Endothelial cell of hepatic sinusoid (primary cell): Measurements from ENCODE around the gene PKD2L2.
"Not testable (repeated sequence)": the region's sequence is repeated elsewhere in the genome, so short reads cannot be mapped to it uniquely, and the experiment has no call there.

Source experiments
- in situ Hi-C: cut with HindIII; loops from 2 replicates; pipeline ENCODE4 v1.10.0; 2017; ENCODE audit warnings: low sequenced_read_pairs

PKD2L2 gene

DNA sequence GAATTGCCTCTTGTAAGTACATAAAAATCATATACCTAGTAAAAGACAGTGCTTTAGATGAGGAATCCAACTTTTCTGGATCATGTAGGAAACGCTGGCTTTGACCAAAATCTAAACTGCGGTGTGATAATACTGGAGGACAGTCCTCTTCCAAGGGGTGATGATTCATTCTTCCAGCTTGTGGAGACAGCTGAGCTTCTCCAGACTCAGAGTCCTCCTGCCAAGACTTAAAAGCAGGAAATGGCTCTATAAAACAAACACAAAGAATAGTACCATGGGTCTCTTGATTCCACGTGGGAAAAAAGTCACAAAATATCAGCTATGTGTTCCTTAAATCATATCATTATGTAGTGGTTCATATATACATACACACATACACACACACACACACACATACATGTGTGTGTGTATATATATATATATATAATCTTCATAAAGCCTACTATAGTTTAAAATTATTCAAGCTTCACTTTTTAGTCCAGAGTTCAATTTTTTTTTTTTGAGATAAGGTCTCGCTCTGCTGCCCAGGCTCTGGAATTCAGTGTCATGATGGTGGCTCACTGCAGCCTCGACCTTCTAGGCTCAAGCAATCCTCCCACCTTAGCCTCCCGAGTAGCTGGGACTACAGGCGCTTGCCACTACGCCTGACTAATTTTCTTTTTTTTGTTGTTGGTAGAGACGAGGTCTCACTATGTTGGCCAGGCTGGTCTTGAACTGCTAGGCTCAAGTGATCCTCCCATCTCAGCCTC, 65.0 kb downstream of the PKD2L2 start:
- in situ Hi-C loops = loop anchor here (5.0 kb wide), 1 partner anchor 37 kb away; no protein-coding TSS in a partner anchor

DNA sequence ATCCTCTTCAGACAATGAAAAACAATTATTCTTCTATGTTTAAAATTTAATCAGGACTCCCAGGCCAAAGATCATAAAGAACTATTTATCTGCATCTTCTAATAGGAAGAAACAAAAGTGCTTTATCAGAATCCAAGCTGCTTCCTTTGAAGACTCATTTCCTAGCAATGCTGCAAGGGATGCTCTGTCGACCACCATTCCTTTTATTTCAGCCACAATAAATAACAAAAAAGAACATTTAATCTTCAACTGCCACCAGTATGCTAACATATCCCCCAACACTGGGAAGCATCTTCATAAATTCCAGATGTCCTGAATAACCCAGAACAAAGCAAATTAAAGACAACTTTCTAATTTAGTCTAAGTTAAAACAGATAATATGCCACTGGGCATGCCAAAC, 68.7 kb downstream of the PKD2L2 start:
- in situ Hi-C loops = no loop called here

DNA sequence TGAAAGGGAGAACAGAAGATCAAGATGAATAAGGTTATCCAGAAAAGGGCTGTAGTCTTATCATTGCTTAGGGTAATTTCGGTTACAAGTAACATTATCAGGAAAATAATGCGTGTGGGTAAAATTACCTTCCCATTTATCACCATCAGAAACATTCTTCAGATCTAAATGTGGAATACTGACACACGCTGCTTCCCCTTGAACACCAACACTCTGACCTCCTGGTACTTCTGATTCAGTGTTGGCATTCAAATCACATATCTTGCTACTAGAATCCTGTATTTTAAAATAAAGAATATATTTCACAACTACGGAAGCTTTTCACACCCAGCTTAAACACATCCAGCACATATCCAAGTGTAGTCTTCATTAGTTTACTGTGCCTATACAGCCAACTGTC, 70.2 kb downstream of the PKD2L2 start:
- in situ Hi-C loops = no loop called here

DNA sequence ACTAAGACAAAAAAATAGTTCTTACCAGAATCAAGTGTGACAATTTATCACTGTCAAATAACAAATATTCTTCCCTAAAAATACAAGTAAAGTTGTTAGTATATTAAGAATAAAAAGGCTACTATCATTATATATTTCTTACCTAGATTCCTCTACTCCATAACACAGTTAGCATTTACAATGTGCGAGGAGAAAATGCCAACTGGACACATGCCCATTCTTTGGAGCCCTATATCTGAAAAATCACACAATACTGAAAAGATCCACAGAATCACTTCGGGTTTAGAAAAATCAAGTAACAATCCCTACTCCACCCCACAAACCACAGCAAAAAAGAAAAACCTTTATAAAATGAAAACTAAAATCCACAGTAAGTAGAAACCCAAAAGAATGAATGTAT, 70.9 kb downstream of the PKD2L2 start:
- in situ Hi-C loops = no loop called here

DNA sequence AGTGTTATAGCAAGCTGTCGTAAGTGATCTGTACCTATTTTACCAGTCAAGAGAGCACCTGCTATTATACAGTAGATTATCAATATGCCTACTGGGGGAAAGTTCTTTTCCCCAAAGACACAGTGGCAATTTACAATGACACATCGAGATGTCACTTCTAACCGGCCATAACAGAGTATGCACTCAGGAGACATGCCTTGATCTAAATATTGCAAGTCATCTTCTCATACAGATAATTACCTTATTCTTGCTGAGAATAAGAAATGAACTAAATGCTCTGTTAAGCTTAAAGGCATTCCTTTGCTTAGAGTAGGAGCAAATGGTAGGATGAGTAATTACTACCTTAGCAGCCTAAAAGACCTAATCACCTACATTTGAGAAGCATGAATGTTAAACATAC, 71.6 kb downstream of the PKD2L2 start:
- in situ Hi-C loops = no loop called here

DNA sequence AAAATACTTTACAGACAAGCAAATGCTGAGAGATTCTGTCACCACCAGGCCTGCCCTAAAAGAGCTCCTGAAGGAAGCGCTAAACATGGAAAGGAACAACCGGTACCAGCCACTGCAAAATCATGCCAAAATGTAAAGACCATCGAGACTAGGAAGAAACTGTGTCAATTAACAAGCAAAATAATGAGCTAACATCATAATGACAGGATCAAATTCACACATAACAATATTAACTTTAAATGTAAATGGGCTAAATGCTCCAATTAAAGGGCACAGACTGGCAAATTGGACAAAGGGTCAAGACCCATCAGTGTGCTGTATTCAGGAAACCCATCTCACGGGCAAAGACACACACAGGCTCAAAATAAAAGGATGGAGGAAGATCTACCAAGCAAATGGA, 81.1 kb downstream of the PKD2L2 start:
- in situ Hi-C loops = not testable (repeated sequence)

DNA sequence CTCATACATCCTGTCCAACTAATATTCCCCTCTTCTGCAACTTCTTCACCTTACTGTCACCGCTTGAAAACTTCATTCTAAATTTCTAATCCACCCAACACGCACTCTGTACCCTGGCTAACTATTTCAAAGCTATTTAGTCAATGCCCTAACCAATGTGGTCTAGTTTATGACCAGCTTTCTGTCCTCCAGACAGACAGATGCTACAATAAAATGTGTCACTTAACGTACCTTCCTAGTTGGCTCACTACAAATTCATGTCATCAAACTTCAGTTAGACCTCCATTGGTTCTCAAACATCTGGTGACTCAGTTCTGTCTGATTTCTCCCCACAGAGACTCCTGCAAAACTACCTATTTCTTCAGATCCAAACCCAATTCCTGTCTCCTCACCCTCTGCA, 86.0 kb downstream of the PKD2L2 start:
- in situ Hi-C loops = no loop called here

DNA sequence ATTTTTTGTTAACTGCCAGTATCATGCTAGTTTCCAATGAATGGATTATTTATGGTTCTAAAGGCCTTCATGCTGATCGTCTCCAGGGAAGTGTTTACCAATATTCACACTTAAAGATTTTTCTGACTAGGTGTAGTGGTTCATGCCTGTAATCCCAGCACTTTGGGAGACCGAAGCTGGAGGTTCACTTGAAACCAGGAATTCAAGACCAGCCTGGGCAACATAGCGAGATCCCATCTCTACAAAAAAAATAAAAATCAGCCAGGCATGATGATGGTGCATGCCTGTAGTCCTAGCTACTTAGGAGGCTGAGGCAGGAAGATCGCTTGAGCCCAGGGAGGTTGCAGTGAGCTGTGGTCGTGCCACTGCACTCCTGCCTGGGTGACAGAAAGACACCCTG, 100.2 kb downstream of the PKD2L2 start:
- in situ Hi-C loops = no loop called here
